CD14-positive monocyte (primary cell): Measurements from ENCODE around the gene POLR3G. TPM values are rescaled to one million over a fixed set of nuclear protein-coding genes. Genes with fewer than 3 reads are reported as not detected.

Source experiments
- DNase-seq, 3 donors: peaks; one replicate each; pipeline ENCODE4 v3.0.0-alpha.2; 2011 to 2022
- H2AFZ ChIP-seq: 2 replicates; pipeline ENCODE4 v1.6.0; 2012; ENCODE audit warnings: mild to moderate bottlenecking, low read depth, low read length, inconsistent platforms; ENCODE audit not compliant: insufficient read depth, poor library complexity, severe bottlenecking
- H3K27ac ChIP-seq, 2 donors: 1 replicate in 1 of 2; 2 replicates in 1 of 2; pipeline ENCODE4 v1.5.1; 2012 to 2013; ENCODE audit warnings: low read length in 2 of 2, control low read depth in 1 of 2, inconsistent platforms in 1 of 2, low read depth in 1 of 2, mild to moderate bottlenecking in 1 of 2
- H3K27me3 ChIP-seq, 2 donors: one replicate each; pipeline versions ENCODE4 v1.6.0 to v1.6.1; 2011 to 2013; ENCODE audit warnings: low read length in 2 of 2; ENCODE audit not compliant: control insufficient read depth in 2 of 2, insufficient read depth in 2 of 2
- H3K36me3 ChIP-seq, 2 donors: replicated peaks in 1 of 2; 1 replicate in 1 of 2; 2 replicates in 1 of 2; pipeline versions ENCODE4 v1.5.1 to v1.6.1; 2012 to 2013; ENCODE audit warnings: low read length in 2 of 2, control low read depth in 1 of 2, inconsistent platforms in 1 of 2, mild to moderate bottlenecking in 1 of 2; ENCODE audit not compliant: insufficient read depth in 2 of 2, control insufficient read depth in 1 of 2
- H3K4me1 ChIP-seq, 2 donors: 1 replicate in 1 of 2; 2 replicates in 1 of 2; pipeline versions ENCODE4 v1.5.1 to v1.6.1; 2012 to 2013; ENCODE audit warnings: low read length in 2 of 2, control low read depth in 1 of 2, inconsistent platforms in 1 of 2, mild to moderate bottlenecking in 1 of 2, moderate library complexity in 1 of 2; ENCODE audit not compliant: insufficient read depth in 2 of 2, control insufficient read depth in 1 of 2
- H3K4me2 ChIP-seq: replicated peaks from 2 replicates; pipeline ENCODE3; 2012; ENCODE audit warnings: low read length, moderate library complexity, mild to moderate bottlenecking; ENCODE audit not compliant: poor library complexity, severe bottlenecking; ENCODE audit errors: extremely low read depth
- H3K4me3 ChIP-seq, 3 experiments: fragments of 200-600 bp in 1 of 3; sonication (generic) in 1 of 3; replicated peaks in 1 of 3; 1 replicate in 2 of 3; 2 replicates in 1 of 3; pipeline ENCODE4 v1.5.1; 2011 to 2013; ENCODE audit warnings: low read length in 3 of 3, mild to moderate bottlenecking in 3 of 3, control low read depth in 2 of 3, low read depth in 2 of 3, inconsistent platforms in 1 of 3, moderate library complexity in 1 of 3
- H3K79me2 ChIP-seq: 2 replicates; pipeline ENCODE4 v1.6.0; 2012; ENCODE audit warnings: mild to moderate bottlenecking, control low read depth, inconsistent platforms, low read length, moderate library complexity; ENCODE audit not compliant: insufficient read depth
- H3K9ac ChIP-seq: 2 replicates; pipeline ENCODE4 v1.6.0; 2017; ENCODE audit warnings: low read length, mild to moderate bottlenecking; ENCODE audit not compliant: insufficient read depth, poor library complexity, severe bottlenecking
- H3K9me3 ChIP-seq, 2 donors: replicated peaks in 1 of 2; 1 replicate in 1 of 2; 2 replicates in 1 of 2; pipeline versions ENCODE4 v1.5.1 to v1.6.1; 2012 to 2013; ENCODE audit warnings: low read length in 2 of 2, control low read depth in 1 of 2; ENCODE audit not compliant: control insufficient read depth in 1 of 2, insufficient read depth in 1 of 2
- H4K20me1 ChIP-seq: 2 replicates; pipeline ENCODE4 v1.6.0; 2012; ENCODE audit warnings: mild to moderate bottlenecking, low read length, control low read depth, moderate library complexity; ENCODE audit not compliant: insufficient read depth
- H3K27ac Mint-ChIP-seq, 7 donors: one replicate each; pipeline ENCODE4 v1.8.0; 2020; ENCODE audit warnings: mild to moderate bottlenecking in 7 of 7, mixed read lengths in 7 of 7, moderate library complexity in 6 of 7, inconsistent platforms in 2 of 7
- H3K27me3 Mint-ChIP-seq, 3 donors: one replicate each; pipeline ENCODE4 v1.8.0; 2021 to 2022; ENCODE audit warnings: low read depth in 3 of 3, mild to moderate bottlenecking in 3 of 3, mixed read lengths in 3 of 3, moderate library complexity in 3 of 3, inconsistent platforms in 1 of 3
- H3K36me3 Mint-ChIP-seq, 2 donors: one replicate each; pipeline ENCODE4 v1.8.0; 2020; ENCODE audit warnings: mixed read lengths in 2 of 2, inconsistent platforms in 1 of 2, mild to moderate bottlenecking in 1 of 2
- H3K4me1 Mint-ChIP-seq: one replicate; pipeline ENCODE4 v1.8.0; 2020; ENCODE audit warnings: mild to moderate bottlenecking, mixed read lengths
- H3K4me3 Mint-ChIP-seq, 2 donors: one replicate each; pipeline ENCODE4 v1.8.0; 2020; ENCODE audit warnings: mild to moderate bottlenecking in 2 of 2, mixed read lengths in 2 of 2, moderate library complexity in 1 of 2
- H3K9me3 Mint-ChIP-seq, 7 donors: one replicate each; pipeline ENCODE4 v1.8.0; 2020 to 2022; ENCODE audit warnings: mixed read lengths in 7 of 7, mild to moderate bottlenecking in 6 of 7, moderate library complexity in 6 of 7, inconsistent platforms in 2 of 7
- WGBS: methylation state at CpG from one replicate; pipeline ENCODE4 v1.1.5; 2013; ENCODE audit warnings: missing lambda C conversion rate; ENCODE audit not compliant: insufficient coverage; 5-methylcytosine and 5-hydroxymethylcytosine counted together
- intact Hi-C, 2 donors: fragments of 100-400 bp; cut with micrococcal nuclease; formaldehyde crosslinking; loops; one replicate each; pipeline versions ENCODE4 v1.15.0 to v1.15.1; 2023
- polyA plus RNA-seq, 3 donors: library from polyadenylated mRNA; depleted of rRNA in 1 of 3; unstranded in 2 of 3; stranded (reverse) in 1 of 3; fragments of 300-500 nt in 2 of 3; fragments of >200 nt in 1 of 3; fragmentation: Illumina TruSeq in 2 of 3; gene quantifications; 1 replicate in 2 of 3; 2 replicates in 1 of 3; pipeline ENCODE4 v1.2.3, GENCODE V29; 2012 to 2021
- TF ChIP-seq, protein P1 (sequence below): fragments of 200-600 bp; IDR thresholded peaks from one replicate; pipeline ENCODE4 v1.8.0; 2022; ENCODE audit warnings: antibody characterized with exemption, mild to moderate bottlenecking

POLR3G gene
- polyA plus RNA-seq, 3 donors = 0.07 to 0.36 (median 0.13) TPM

DNA sequence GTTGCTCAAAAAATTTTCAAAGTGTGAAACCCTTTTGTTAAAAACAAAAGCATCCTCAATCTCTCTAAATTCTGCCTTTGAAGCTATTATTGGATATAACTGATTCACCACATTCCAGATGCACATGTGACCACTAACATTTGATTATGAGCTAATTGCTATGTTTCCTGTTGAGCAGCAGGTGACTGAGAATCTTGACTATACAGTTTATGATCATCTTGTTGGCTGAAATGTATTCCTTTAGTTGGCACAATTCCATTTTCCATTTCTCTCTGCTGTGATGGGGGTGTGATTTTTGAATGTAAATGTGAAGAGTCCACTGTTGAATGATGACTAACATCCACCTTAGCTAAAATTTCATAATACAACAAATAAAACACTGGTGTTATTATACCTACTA is 44.0 kb downstream of the POLR3G start:
- no peak for DNase-seq
- Histone ChIP-seq H3K27me3 (no peaks in the 10 kb centered on the region), H3K4me1 (no peaks in the 10 kb centered on the region), H2AFZ (no peak overlapping the region), H3K27ac (no peak overlapping the region), H3K9ac (no peak overlapping the region), H3K4me2 (no peak overlapping the region), H3K79me2 (peaks cover 1% of the 10 kb centered on the region), H3K9me3 (no peaks in the 10 kb centered on the region), H3K4me3 (no peak overlapping the region), H4K20me1 (no peaks in the 10 kb centered on the region), H3K36me3 (peaks cover 55 to 71% of the 10 kb centered on the region in 2 donors)
- intact Hi-C loops = no loop called here
- Mint-ChIP-seq H3K9me3 (peaks cover 0 to 4% (median 0%) of the 10 kb centered on the region in 7 donors), H3K4me1 (no peaks in the 10 kb centered on the region), H3K4me3 (no peak overlapping the region), H3K36me3 (peaks cover 62 to 63% of the 10 kb centered on the region in 2 donors), H3K27me3 (peaks cover 0 to 1% (median 0%) of the 10 kb centered on the region in 3 donors), H3K27ac (no peak overlapping the region)
- TF ChIP-seq, protein P1, sequence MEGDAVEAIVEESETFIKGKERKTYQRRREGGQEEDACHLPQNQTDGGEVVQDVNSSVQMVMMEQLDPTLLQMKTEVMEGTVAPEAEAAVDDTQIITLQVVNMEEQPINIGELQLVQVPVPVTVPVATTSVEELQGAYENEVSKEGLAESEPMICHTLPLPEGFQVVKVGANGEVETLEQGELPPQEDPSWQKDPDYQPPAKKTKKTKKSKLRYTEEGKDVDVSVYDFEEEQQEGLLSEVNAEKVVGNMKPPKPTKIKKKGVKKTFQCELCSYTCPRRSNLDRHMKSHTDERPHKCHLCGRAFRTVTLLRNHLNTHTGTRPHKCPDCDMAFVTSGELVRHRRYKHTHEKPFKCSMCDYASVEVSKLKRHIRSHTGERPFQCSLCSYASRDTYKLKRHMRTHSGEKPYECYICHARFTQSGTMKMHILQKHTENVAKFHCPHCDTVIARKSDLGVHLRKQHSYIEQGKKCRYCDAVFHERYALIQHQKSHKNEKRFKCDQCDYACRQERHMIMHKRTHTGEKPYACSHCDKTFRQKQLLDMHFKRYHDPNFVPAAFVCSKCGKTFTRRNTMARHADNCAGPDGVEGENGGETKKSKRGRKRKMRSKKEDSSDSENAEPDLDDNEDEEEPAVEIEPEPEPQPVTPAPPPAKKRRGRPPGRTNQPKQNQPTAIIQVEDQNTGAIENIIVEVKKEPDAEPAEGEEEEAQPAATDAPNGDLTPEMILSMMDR = no peak

DNA sequence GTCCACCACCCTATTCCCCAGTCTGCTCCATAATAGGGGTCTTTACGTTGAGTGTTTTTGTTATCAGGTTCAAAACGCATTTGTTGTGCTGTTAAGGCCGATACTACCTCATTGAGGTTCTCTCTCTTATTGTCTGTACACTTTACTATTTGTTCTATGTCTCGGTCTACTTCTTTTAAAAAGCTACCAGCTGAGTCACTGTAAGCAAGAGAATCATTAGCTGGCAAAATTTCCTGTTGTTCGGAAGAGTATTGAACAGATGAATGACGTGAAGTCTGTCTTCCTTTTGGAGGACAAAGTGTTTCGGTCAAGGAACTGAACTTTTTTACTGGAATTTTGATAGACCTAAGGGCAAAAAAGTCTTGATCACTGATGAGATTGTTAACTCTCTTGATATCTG is 44.4 kb downstream of the POLR3G start:
- intact Hi-C loops = no loop called here
- H3K36me3 ChIP-seq = peaks cover 59 to 76% of the 10 kb centered on the region in 2 donors
- Mint-ChIP-seq H3K27ac (no peak overlapping the region), H3K27me3 (peaks cover 0 to 1% (median 0%) of the 10 kb centered on the region in 3 donors), H3K4me1 (no peaks in the 10 kb centered on the region), H3K4me3 (no peak overlapping the region), H3K36me3 (peaks cover 65% of the 10 kb centered on the region in 2 donors), H3K9me3 (peaks cover 0 to 4% (median 0%) of the 10 kb centered on the region in 7 donors)
- H2AFZ ChIP-seq = no peak overlapping the region
- H3K27ac ChIP-seq = no peak overlapping the region
- TF ChIP-seq, protein P1 = no peak
- peaks cover 5% of the 10 kb centered on the region for H3K79me2 ChIP-seq
- H3K27me3 ChIP-seq = no peaks in the 10 kb centered on the region
- H3K9me3 ChIP-seq = no peaks in the 10 kb centered on the region
- H3K9ac ChIP-seq = no peak overlapping the region
- no peak overlapping the region for H3K4me2 ChIP-seq
- no peaks in the 10 kb centered on the region for H4K20me1 ChIP-seq
- no peak overlapping the region for H3K4me3 ChIP-seq
- no peaks in the 10 kb centered on the region for H3K4me1 ChIP-seq
- 100% methylated on average over 3 of the region's 7 CpGs for WGBS
- no peak for DNase-seq
